ENCODE measurements around the gene RBSN.

RBSN gene

GRCh38 chr3:15113884-15114283 lies 14.9 kb upstream of the RBSN start:
- H2BK12ac ChIP-seq (ENCODE audit: low read length) = no peak overlapping the region
- WGBS (ENCODE audit: extremely low coverage, insufficient coverage, insufficient read length) = no CpG with 5 or more reads among the region's 3 CpGs
- H3K79me1 ChIP-seq (ENCODE audit: low read length) = no peaks in the 10 kb centered on the region
- no peaks in the 10 kb centered on the region for H3K27me3 ChIP-seq (ENCODE audit: insufficient read depth, low read length)
- H2AFZ ChIP-seq (ENCODE audit: insufficient read depth, low read length, poor library complexity) = no peak overlapping the region
- H2AK5ac ChIP-seq (ENCODE audit: low read length) = no peak overlapping the region
- H3K18ac ChIP-seq (ENCODE audit: low read length) = no peak overlapping the region
- no peak overlapping the region for H3K4ac ChIP-seq (ENCODE audit: low read depth, low read length)
- DNase-seq = no peak
- H4K12ac ChIP-seq (ENCODE audit: low read depth, low read length) = no peak overlapping the region
- H3K79me2 ChIP-seq (ENCODE audit: control insufficient read depth, insufficient read depth, low read length, poor library complexity) = no peaks in the 10 kb centered on the region
- no peak overlapping the region for H3K9ac ChIP-seq (ENCODE audit: low read length)
- H4K8ac ChIP-seq (ENCODE audit: low read depth, low read length) = no peak overlapping the region
- no peak overlapping the region for H4K91ac ChIP-seq (ENCODE audit: low read depth, low read length)
- H2BK5ac ChIP-seq (ENCODE audit: low read depth, low read length, poor library complexity) = no peak overlapping the region
- H2BK120ac ChIP-seq (ENCODE audit: insufficient read depth, low read length, poor library complexity) = no peak overlapping the region
- no peaks in the 10 kb centered on the region for H3K4me1 ChIP-seq (ENCODE audit: control insufficient read depth in 1 of 2, insufficient read depth in 2 of 2, low read length in 2 of 2)
- H3K36me3 ChIP-seq (ENCODE audit: control insufficient read depth in 1 of 2, insufficient read depth in 2 of 2, low read length in 2 of 2) = no peaks in the 10 kb centered on the region
- H3K14ac ChIP-seq (ENCODE audit: low read length) = no peak overlapping the region
- no peak overlapping the region for H3K23ac ChIP-seq (ENCODE audit: low read length)
- H3K4me2 ChIP-seq (ENCODE audit: low read length) = no peak overlapping the region
- H3K4me3 ChIP-seq (ENCODE audit: low read depth, low read length) = no peak overlapping the region
- peaks cover 3% of the 10 kb centered on the region for H3K9me3 ChIP-seq (ENCODE audit: insufficient read depth, low read depth, low read length)
- no peak overlapping the region for H3K27ac ChIP-seq (ENCODE audit: low read depth, low read length)

- Histone ChIP-seq H3K4ac (ENCODE audit: low read depth, low read length) (no peak overlapping the region), H4K91ac (ENCODE audit: low read depth, low read length) (no peak overlapping the region), H4K12ac (ENCODE audit: low read depth, low read length) (no peak overlapping the region), H3K23ac (ENCODE audit: low read length) (no peak overlapping the region), H3K79me2 (ENCODE audit: control insufficient read depth, insufficient read depth, low read length, poor library complexity) (no peaks in the 10 kb centered on the region), H2BK12ac (ENCODE audit: low read length) (no peak overlapping the region), H3K79me1 (ENCODE audit: low read length) (no peaks in the 10 kb centered on the region), H2AK5ac (ENCODE audit: low read length) (no peak overlapping the region), H2BK5ac (ENCODE audit: low read depth, low read length, poor library complexity) (no peak overlapping the region), H3K9ac (ENCODE audit: low read length) (no peak overlapping the region), H3K4me1 (ENCODE audit: control insufficient read depth in 1 of 2, insufficient read depth in 2 of 2, low read length in 2 of 2) (no peaks in the 10 kb centered on the region), H3K36me3 (ENCODE audit: control insufficient read depth in 1 of 2, insufficient read depth in 2 of 2, low read length in 2 of 2) (no peaks in the 10 kb centered on the region), H3K4me3 (ENCODE audit: low read depth, low read length) (no peak overlapping the region), H4K8ac (ENCODE audit: low read depth, low read length) (no peak overlapping the region), H3K27ac (ENCODE audit: low read depth, low read length) (no peak overlapping the region), H3K4me2 (ENCODE audit: low read length) (no peak overlapping the region), H2BK120ac (ENCODE audit: insufficient read depth, low read length, poor library complexity) (no peak overlapping the region), H3K9me3 (ENCODE audit: insufficient read depth, low read depth, low read length) (peaks cover 3% of the 10 kb centered on the region), H3K18ac (ENCODE audit: low read length) (no peak overlapping the region), H3K14ac (ENCODE audit: low read length) (no peak overlapping the region), H3K27me3 (ENCODE audit: insufficient read depth, low read length) (no peaks in the 10 kb centered on the region), H2AFZ (ENCODE audit: insufficient read depth, low read length, poor library complexity) (no peak overlapping the region)
- WGBS (ENCODE audit: extremely low coverage, insufficient coverage, insufficient read length) = no CpG with 5 or more reads among the region's 6 CpGs
- DNase-seq = no peak
Measured at GRCh38 chr3:15113471-15113870, 14.5 kb upstream of the RBSN start.

GRCh38 chr3:15112011-15112410 lies 13.1 kb upstream of the RBSN start:
- H3K14ac ChIP-seq (ENCODE audit: low read length) = no peak overlapping the region
- no CpG with 5 or more reads among the region's 3 CpGs for WGBS (ENCODE audit: extremely low coverage, insufficient coverage, insufficient read length)
- no peak overlapping the region for H4K12ac ChIP-seq (ENCODE audit: low read depth, low read length)
- no peak overlapping the region for H3K4ac ChIP-seq (ENCODE audit: low read depth, low read length)
- H3K9ac ChIP-seq (ENCODE audit: low read length) = no peak overlapping the region
- no peak overlapping the region for H3K18ac ChIP-seq (ENCODE audit: low read length)
- no peak overlapping the region for H3K4me3 ChIP-seq (ENCODE audit: low read depth, low read length)
- no peaks in the 10 kb centered on the region for H3K79me2 ChIP-seq (ENCODE audit: control insufficient read depth, insufficient read depth, low read length, poor library complexity)
- no peak overlapping the region for H2BK5ac ChIP-seq (ENCODE audit: low read depth, low read length, poor library complexity)
- H3K4me2 ChIP-seq (ENCODE audit: low read length) = no peak overlapping the region
- H3K4me1 ChIP-seq (ENCODE audit: control insufficient read depth in 1 of 2, insufficient read depth in 2 of 2, low read length in 2 of 2) = no peaks in the 10 kb centered on the region
- no peak overlapping the region for H4K91ac ChIP-seq (ENCODE audit: low read depth, low read length)
- no peak overlapping the region for H2BK120ac ChIP-seq (ENCODE audit: insufficient read depth, low read length, poor library complexity)
- no peak overlapping the region for H2AFZ ChIP-seq (ENCODE audit: insufficient read depth, low read length, poor library complexity)
- no peak overlapping the region for H2BK12ac ChIP-seq (ENCODE audit: low read length)
- peaks cover 3% of the 10 kb centered on the region for H3K9me3 ChIP-seq (ENCODE audit: insufficient read depth, low read depth, low read length)
- H3K79me1 ChIP-seq (ENCODE audit: low read length) = no peaks in the 10 kb centered on the region
- H3K23ac ChIP-seq (ENCODE audit: low read length) = no peak overlapping the region
- no peak overlapping the region for H4K8ac ChIP-seq (ENCODE audit: low read depth, low read length)
- DNase-seq = no peak
- H3K36me3 ChIP-seq (ENCODE audit: control insufficient read depth in 1 of 2, insufficient read depth in 2 of 2, low read length in 2 of 2) = no peaks in the 10 kb centered on the region
- no peaks in the 10 kb centered on the region for H3K27me3 ChIP-seq (ENCODE audit: insufficient read depth, low read length)
- H2AK5ac ChIP-seq (ENCODE audit: low read length) = no peak overlapping the region
- no peak overlapping the region for H3K27ac ChIP-seq (ENCODE audit: low read depth, low read length)

GRCh38 chr3:15110206-15110605 lies 11.3 kb upstream of the RBSN start:
- no peak overlapping the region for H3K4me3 ChIP-seq (ENCODE audit: low read depth, low read length)
- H3K4me1 ChIP-seq (ENCODE audit: control insufficient read depth in 1 of 2, insufficient read depth in 2 of 2, low read length in 2 of 2) = no peaks in the 10 kb centered on the region
- H3K27me3 ChIP-seq (ENCODE audit: insufficient read depth, low read length) = no peaks in the 10 kb centered on the region
- no peaks in the 10 kb centered on the region for H3K79me1 ChIP-seq (ENCODE audit: low read length)
- H3K9me3 ChIP-seq (ENCODE audit: insufficient read depth, low read depth, low read length) = no peaks in the 10 kb centered on the region
- H2BK5ac ChIP-seq (ENCODE audit: low read depth, low read length, poor library complexity) = no peak overlapping the region
- H3K79me2 ChIP-seq (ENCODE audit: control insufficient read depth, insufficient read depth, low read length, poor library complexity) = no peaks in the 10 kb centered on the region
- no peak overlapping the region for H2BK120ac ChIP-seq (ENCODE audit: insufficient read depth, low read length, poor library complexity)
- no peak overlapping the region for H3K4me2 ChIP-seq (ENCODE audit: low read length)
- no peak overlapping the region for H4K91ac ChIP-seq (ENCODE audit: low read depth, low read length)
- H3K9ac ChIP-seq (ENCODE audit: low read length) = no peak overlapping the region
- H2AFZ ChIP-seq (ENCODE audit: insufficient read depth, low read length, poor library complexity) = no peak overlapping the region
- no peak overlapping the region for H3K4ac ChIP-seq (ENCODE audit: low read depth, low read length)
- DNase-seq = no peak
- H3K23ac ChIP-seq (ENCODE audit: low read length) = no peak overlapping the region
- no peak overlapping the region for H2BK12ac ChIP-seq (ENCODE audit: low read length)
- no peak overlapping the region for H4K8ac ChIP-seq (ENCODE audit: low read depth, low read length)
- H4K12ac ChIP-seq (ENCODE audit: low read depth, low read length) = no peak overlapping the region
- H3K18ac ChIP-seq (ENCODE audit: low read length) = no peak overlapping the region
- H3K14ac ChIP-seq (ENCODE audit: low read length) = no peak overlapping the region
- WGBS (ENCODE audit: extremely low coverage, insufficient coverage, insufficient read length) = no CpG with 5 or more reads among the region's 4 CpGs
- H2AK5ac ChIP-seq (ENCODE audit: low read length) = no peak overlapping the region
- no peak overlapping the region for H3K27ac ChIP-seq (ENCODE audit: low read depth, low read length)
- H3K36me3 ChIP-seq (ENCODE audit: control insufficient read depth in 1 of 2, insufficient read depth in 2 of 2, low read length in 2 of 2) = no peaks in the 10 kb centered on the region

Measured in trophoblast cell (in vitro differentiated cells and primary cell).